ENCODE data around the gene CLBA1. TPM values are rescaled to one million over a fixed set of nuclear protein-coding genes. Genes with fewer than 3 reads are reported as not detected.
"Not testable (repeated sequence)": the region's sequence is repeated elsewhere in the genome, so short reads cannot be mapped to it uniquely, and the experiment has no call there.

CLBA1 gene
- total RNA-seq, 1 experiment from 2014 or later, result 19.2 TPM

- Histone ChIP-seq H3K9ac (ENCODE audit: low read length) (peak overlapping the region; percentile 85), H3K27me3 (ENCODE audit: low read length) (no peaks in the 10 kb centered on the region), H3K9me3 (ENCODE audit: low read length) (no peaks in the 10 kb centered on the region), H2AFZ (ENCODE audit: low read length) (no peak overlapping the region), H3K4me1 (ENCODE audit: insufficient read depth, low read length) (peaks cover 60% of the 10 kb centered on the region), H3K4me3 (ENCODE audit: low read length) (peak overlapping the region; percentile 25; the same call in 1 of the 2 replicates), H3K36me3 (ENCODE audit: low read depth, low read length) (no peaks in the 10 kb centered on the region), H3K27ac (ENCODE audit: low read length) (peak overlapping the region; percentile 98), H3K4me2 (ENCODE audit: low read length) (peak overlapping the region; percentile 63), H3K79me2 (ENCODE audit: low read length) (peaks cover 10% of the 10 kb centered on the region), H4K20me1 (ENCODE audit: low read length) (no peaks in the 10 kb centered on the region), H3K9me2 (replicated peaks; ENCODE audit: low read length) (no peaks in the 10 kb centered on the region), H3F3A (ENCODE audit: low read length, unreplicated experiment) (peaks cover 38% of the 10 kb centered on the region)
- no TSS peak for BruUV-seq (replicated peaks)
- TF ChIP-seq CTCF (conservative IDR thresholded peaks at IDR 0.05; ENCODE audit: low read depth, low read length) (no peak), EZH2phosphoT487 (IDR thresholded peaks at IDR 0.05; ENCODE audit: borderline replicate concordance, low read length) (no peak), EZH2 (IDR thresholded peaks at IDR 0.05; ENCODE audit: low read length, unreplicated experiment) (no peak)
- peak; percentile 86 for DNase-seq
- CTCF ChIA-PET, result interaction anchor here (1.4 kb wide), 1 partner anchor 54 kb away, joined by 4 read pairs; no protein-coding TSS in a partner anchor
- peak; percentile 3; the same call in 1 of the 2 replicates for ATAC-seq
- intact Hi-C loops (cut with micrococcal nuclease), result no loop called here
- POLR2A ChIA-PET (ENCODE audit: unreplicated experiment), result interaction anchor here (0.6 to 1.0 kb wide), 3 partner anchors 41 to 54 kb away, joined by 3 to 4 read pairs (median 3); partner anchors contain the start of gene CLBA1
These were observed 41.4 kb downstream of the CLBA1 start for GRCh38 chr14:105026802-105027563.

GRCh38 chr14:105027718-105028117 lies 42.1 kb downstream of the CLBA1 start:
- H3K27me3 ChIP-seq (ENCODE audit: low read length); H3K9me3 ChIP-seq (ENCODE audit: low read length); DNase-seq; H4K20me1 ChIP-seq (ENCODE audit: low read length); H3K9me2 ChIP-seq (replicated peaks; ENCODE audit: low read length); ATAC-seq; H2AFZ ChIP-seq (ENCODE audit: low read length); H3K36me3 ChIP-seq (ENCODE audit: low read depth, low read length); H3K79me2 ChIP-seq (ENCODE audit: low read length): not testable (repeated sequence)
- BruUV-seq (replicated peaks), result TSS peak; percentile 92
- Histone ChIP-seq H3K9ac (ENCODE audit: low read length) (peak overlapping the region; percentile 85), H3K4me1 (ENCODE audit: insufficient read depth, low read length) (peaks cover 54% of the 10 kb centered on the region), H3F3A (ENCODE audit: low read length, unreplicated experiment) (peaks cover 36% of the 10 kb centered on the region), H3K4me2 (ENCODE audit: low read length) (peak overlapping the region; percentile 63), H3K4me3 (ENCODE audit: low read length) (peak overlapping the region; percentile 25; the same call in 1 of the 2 replicates), H3K27ac (ENCODE audit: low read length) (peak overlapping the region; percentile 98)
- CTCF ChIA-PET, result interaction anchor here (1.4 kb wide), 1 partner anchor 54 kb away, joined by 4 read pairs; no protein-coding TSS in a partner anchor
- POLR2A ChIA-PET (ENCODE audit: unreplicated experiment), result interaction anchor here (1.0 kb wide), 1 partner anchor 55 kb away, joined by 4 read pairs; no protein-coding TSS in a partner anchor
- intact Hi-C loops (cut with micrococcal nuclease), result loop anchor here (1.0 kb wide), 1 partner anchor 9 kb away; no protein-coding TSS in a partner anchor

GRCh38 chr14:105028251-105028927 lies 42.8 kb downstream of the CLBA1 start:
- CTCF ChIA-PET, result interaction anchor here (0.6 to 1.4 kb wide), 2 partner anchors 17 to 55 kb away, joined by 3 to 4 read pairs; no protein-coding TSS in a partner anchor
- Histone ChIP-seq H3K9ac (ENCODE audit: low read length) (peak overlapping the region; percentile 85), H3K36me3 (ENCODE audit: low read depth, low read length) (no peaks in the 10 kb centered on the region), H3K4me3 (ENCODE audit: low read length) (no peak overlapping the region), H3K9me3 (ENCODE audit: low read length) (no peaks in the 10 kb centered on the region), H3K4me1 (ENCODE audit: insufficient read depth, low read length) (peaks cover 53% of the 10 kb centered on the region), H3K9me2 (replicated peaks; ENCODE audit: low read length) (no peaks in the 10 kb centered on the region), H3K27me3 (ENCODE audit: low read length) (no peaks in the 10 kb centered on the region), H2AFZ (ENCODE audit: low read length) (no peak overlapping the region), H3K27ac (ENCODE audit: low read length) (peak overlapping the region; percentile 98), H3K4me2 (ENCODE audit: low read length) (peak overlapping the region; percentile 63), H4K20me1 (ENCODE audit: low read length) (no peaks in the 10 kb centered on the region), H3K79me2 (ENCODE audit: low read length) (0 out of 2 replicates have a peak, but pooled peaks cover under 1% of the 10 kb centered on the region), H3F3A (ENCODE audit: low read length, unreplicated experiment) (peaks cover 29% of the 10 kb centered on the region)
- POLR2A ChIA-PET (ENCODE audit: unreplicated experiment), result interaction anchor here (0.6 kb wide), 1 partner anchor 59 kb away, joined by 5 read pairs; no protein-coding TSS in a partner anchor
- intact Hi-C loops (cut with micrococcal nuclease), result loop anchor here (1.0 kb wide), 1 partner anchor 8 kb away; no protein-coding TSS in a partner anchor
- no peak for TF ChIP-seq CTCF (conservative IDR thresholded peaks at IDR 0.05; ENCODE audit: low read depth, low read length)
- no peak for TF ChIP-seq EZH2phosphoT487 (IDR thresholded peaks at IDR 0.05; ENCODE audit: borderline replicate concordance, low read length)
- TF ChIP-seq EZH2 (IDR thresholded peaks at IDR 0.05; ENCODE audit: low read length, unreplicated experiment), result no peak
- DNase-seq, result peak; percentile 94
- no TSS peak for BruUV-seq (replicated peaks)
- ATAC-seq, result peak; percentile 53

Data from PC-3 (cell line).